Inferior parietal cortex (tissue), 1 donor: ENCODE data around the gene PRMT3.
A peak's percentile ranks its signal among the peaks of the same experiment; 100 is the strongest.
"Not testable (repeated sequence)": the region's sequence is repeated elsewhere in the genome, so short reads cannot be mapped to it uniquely, and the experiment has no call there.

Experiments used
- DNase-seq: peaks from one replicate; pipeline ENCODE4 v3.0.0-alpha.2; 2016; ENCODE audit errors: extremely low spot score

PRMT3 gene

DNA sequence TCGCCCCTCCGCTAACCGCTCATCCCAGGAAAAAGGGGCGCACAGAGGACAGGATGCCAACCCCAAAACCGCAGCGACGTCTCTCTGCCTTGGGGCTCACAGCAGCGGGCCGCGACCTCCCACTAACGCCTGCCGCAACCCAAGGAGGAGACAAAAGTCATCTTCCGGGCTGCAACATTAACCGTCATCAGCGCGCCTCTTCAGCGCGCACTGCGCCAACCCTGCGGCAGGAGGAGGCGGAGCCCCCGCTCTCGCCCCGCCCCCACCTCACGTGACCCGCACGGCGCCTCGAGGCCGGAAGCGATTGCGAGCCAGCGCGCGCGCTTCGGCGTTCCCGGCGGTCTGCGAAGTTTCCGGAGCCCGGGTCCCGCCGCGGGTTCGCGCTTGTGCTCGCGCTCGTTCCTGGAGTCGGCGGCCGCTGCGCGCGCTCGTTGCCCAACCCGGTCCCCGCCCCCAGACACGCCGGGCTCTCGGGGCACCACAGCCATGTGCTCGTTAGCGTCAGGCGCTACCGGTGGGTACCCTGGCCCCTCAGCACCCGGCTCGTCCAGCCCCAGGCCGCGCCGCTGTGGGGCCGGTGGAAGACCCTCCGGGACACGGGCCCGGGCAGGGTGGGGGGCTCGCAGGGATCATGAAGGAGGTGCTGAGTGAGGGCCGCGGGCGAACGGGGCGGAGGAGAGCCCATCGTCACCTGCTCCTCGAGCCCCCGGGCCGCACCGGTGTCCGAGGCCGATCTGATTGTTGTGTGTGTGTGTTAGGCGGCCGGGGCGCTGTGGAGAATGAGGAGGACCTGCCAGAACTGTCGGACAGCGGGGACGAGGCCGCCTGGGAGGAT lies at the start of gene PRMT3:
TSS of gene PRMT3 (plus strand) at position 456 of the 835 bp plus-strand sequence. CDS start at position 487, 31 bp downstream.
- peak; percentile 86 for DNase-seq

DNA sequence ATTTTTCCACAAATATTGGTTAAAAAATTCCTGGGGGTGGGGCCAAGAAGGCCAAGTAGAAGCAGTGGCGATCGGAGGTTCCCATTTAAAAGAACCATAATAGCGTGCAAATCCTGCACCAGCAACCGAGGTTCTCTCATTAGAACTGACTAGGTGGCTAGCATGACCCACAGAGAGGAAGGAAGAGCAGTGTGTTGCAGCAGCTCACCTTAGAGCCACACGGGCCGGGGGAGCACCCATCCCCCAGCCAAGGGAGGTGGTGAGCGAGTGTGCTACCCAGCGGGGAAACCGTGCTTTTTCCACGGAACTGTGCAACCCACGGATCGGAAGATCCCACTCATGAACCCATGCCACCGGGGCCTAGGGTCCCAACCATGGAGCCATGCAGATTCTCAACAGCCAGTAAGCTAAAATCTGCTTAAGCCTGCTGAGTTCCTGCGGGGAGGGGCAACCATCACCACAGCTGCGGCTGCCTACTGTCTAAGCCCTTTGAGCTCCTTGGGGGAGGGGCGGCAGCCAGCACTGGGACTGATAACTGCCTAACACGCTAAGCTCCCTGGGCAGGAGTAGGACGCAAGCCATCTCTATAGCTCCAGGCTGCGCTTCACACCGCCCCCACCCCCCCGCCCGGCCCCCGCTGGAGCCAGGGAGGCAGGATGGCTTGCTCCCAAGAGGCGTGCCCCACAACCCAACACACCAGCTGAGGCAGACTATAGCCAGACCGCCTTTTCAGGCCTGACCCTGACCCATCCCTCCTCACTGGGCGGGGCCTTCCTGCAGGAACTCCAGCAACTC lies 45.0 kb upstream of the PRMT3 start:
- DNase-seq = no peak

DNA sequence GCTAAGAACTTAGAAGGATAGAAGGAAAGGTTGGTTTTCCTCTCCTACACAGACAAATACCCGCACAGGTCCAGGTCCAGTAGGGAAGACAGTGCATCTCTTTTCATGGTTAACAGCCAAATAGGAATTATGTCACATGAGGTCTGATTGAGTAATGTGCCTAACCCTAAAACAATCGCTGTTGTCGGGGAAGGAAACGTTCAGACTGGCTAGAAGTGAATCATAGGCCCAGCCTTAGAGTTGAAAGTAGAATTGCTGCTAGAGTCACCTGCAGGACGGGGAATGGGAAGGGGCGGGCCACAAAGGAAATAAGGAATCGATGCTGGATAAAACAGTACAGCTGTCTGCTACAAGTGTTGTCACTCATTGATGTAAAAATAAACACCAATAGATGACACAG lies 36.4 kb upstream of the PRMT3 start:
- no peak for DNase-seq

DNA sequence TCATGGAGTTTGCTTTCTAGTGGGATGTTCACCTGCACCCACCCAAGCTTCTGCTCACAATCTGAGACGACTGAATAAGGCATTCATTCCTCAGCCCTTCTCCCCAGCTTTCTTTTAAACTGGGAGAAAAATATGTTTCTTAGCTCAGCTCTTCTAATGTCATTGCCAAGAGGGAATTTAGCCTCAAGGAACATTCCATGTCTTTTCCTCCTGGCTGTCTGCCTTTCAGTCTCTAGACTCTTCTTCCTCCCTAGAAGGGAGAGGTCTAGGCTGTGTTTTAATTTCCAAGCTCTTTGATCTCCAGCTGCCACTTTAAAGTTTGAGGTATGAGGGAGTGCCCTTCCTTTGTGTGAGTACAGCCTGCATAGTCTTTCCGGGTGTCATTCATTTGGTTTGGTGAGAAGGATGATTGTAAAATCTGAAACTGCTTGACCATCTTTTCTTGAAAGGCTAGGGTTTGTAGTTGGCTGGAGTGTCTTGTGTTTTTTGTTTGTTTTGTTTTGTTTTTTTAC lies 35.7 kb upstream of the PRMT3 start:
- DNase-seq = no peak

DNA sequence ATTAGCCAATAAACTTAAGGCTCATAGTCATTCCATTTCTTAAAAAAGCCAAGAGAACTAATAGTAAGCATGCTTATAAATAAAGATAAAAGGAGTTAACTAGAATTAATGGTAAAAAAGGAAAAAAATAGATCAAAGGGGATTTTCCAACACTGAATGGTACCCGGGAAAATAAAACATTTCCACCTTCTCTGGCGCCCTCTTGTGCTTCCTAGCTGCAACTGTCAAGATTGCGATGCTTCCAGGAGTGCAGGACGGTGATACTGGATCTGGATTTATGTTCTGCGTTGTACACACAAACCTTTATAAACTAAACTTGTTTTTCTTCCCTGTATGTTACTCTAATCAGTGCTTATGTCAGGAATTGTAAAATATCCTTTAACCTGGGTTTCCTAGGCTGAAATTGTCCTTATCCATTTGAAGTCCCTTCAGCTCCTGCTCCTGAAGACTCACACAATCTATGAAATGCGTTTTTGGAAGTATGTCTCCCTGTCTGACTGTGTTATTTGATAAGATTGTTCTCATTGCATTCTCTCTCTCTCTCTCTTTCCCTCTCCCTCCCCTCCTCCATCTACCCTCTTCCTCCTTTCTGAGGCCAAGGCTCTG lies 33.6 kb upstream of the PRMT3 start:
- peak; percentile 76 for DNase-seq

DNA sequence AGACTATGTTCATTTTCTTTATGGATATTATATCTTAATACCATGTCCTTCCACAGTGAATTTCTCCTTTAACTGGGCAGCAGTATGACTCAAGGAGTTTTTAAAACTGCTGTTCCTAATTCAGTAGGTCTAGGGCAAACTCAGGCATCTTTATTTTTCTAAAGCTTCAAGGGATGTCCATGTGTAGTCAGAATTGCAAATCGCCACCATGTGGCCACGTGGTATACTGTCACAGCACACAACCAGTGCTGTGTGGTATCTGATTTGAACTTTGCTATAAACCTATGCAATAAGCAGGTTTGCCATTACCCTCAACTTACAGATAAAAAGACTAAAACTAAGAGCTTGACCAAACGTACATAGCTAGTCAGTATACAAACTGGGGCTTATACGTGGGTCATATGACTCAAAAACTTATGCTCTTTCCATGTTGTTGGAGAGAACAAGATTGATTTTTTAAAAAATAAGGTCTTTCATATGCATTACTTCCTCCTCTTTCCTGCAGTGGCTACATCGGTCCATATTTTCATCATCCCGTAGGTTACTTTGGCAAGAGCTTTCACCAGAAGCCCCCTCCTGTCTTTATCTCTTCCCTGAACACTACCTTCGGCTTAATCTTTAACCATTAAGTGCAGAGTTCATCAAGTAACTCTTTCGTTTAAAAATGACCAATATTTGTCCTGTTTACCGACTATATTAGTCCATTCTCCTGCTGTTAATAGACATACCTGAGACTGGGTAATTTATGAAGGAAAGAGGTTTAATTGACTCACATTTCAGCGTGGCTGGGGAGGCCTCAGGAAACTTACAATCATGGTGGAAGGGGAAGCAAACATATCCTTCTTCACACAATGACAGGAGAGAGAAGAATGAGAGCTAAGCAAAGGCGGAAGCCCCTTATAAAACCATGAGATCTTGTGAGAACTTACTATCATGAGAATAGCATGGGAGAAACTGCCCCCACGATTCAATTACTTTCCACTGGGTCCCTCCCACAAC lies 32.0 kb upstream of the PRMT3 start:
- DNase-seq = peak; percentile 60

DNA sequence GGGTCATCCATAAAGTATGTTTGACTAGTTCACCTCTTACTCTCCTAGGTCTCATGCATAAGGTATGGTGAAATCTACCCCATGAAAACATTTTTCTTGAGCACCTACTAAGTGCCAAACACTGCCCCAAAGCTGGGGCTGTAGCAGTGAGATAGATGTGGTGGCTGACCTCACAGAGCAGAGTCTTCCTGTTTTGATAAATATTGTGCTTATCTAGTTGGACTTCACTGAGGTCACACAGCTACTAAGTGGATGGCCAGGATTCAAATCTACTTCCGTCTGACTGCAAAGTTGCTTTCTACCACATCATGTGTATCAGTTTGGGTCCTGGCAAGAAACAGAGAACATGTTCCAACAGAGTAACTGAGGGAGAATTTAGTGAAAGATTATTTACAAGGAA lies 30.4 kb upstream of the PRMT3 start:
- DNase-seq = no peak

DNA sequence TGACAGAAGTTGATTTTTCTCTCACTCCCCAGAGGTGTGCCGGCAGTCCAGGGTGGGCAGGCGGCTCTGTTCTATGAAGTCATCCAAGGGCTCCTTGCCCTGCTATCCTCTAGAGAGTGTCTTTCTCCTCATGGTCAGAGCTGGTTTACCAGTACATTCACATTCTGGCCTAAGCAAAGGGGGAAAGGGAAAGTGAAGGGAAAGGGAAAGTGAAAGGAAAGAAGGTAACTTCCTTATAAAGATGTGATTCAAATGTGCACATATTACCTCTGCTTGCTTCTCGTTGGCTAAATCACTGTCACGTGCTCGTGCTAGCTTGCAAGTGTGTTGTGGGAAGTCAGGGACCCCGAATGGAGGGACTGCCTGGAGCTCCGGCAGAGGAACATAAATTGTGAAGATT lies 26.9 kb upstream of the PRMT3 start:
- no peak for DNase-seq

DNA sequence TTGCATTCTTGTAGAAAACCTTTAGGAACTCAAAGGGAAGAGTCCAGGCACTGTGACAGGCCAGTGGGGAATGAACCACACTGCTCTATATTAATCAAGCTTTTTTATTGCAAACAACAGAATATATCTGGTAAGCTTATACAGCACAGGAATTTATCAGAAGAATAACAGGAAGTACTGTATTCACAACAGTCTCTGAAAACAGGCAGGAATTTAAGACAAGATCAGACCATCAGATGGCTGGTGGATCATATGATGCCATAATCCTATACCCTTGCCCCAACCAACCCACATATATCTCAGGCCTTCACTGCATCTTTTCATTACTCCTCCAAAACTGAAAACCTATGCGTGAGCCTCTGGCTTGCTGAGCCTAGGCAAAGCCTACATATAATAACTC lies 25.0 kb upstream of the PRMT3 start:
- no peak for DNase-seq

DNA sequence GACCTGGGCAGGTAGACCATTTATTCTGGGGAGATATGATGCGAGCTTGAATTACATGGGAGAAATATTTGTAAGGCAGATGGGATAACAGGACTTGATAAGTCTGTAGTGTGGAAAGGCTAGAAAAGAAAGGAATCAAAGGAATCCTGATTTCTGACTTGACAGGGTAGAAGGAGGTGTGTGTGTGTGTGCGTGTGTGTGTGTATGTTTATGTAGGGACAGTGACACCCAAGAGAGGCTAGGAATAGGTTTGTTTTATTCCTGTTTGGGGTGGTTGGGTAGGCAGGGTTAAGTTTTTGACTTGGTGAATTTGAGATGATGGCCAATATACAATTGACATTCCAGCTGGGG lies 24.4 kb upstream of the PRMT3 start:
- DNase-seq = no peak

DNA sequence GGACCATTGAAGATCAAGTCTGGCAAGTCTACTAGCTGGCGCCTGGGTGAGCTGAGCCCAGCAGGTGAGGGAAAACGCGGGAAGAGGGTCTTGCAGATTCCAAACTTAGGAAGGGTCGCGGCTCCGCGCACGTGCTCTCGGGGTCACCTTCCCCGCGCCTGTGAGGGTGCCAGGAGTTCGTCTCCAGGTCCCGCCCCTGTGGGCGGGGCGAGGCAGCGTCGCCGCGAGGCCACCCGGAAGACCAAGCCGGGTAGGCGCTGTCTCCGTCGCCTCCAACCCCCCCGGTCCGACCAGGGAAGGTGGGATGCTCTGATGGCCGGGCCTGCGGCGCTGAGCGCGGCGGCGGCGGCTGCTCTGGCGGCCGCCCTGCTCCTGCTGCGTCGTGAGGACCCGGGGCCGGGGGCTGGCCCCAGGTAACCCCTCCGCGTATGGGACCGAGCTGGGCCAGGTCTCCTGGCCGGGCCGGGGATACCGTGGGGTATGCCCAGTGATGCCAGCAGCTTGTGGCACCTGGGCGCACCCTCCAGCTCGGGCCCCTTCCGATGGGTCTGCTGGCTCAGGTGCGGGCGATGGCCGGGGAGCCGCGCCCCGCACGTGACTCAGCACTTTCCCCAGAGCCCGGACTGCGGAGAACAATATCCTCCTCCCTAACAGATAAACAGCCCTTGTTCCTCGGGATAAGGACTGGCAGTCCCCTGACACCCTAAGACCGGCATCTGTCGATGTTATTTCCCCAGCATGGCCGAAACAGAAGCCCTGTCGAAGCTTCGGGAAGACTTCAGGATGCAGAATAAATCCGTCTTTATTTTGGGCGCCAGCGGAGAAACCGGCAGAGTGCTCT lies 23.8 kb upstream of the PRMT3 start, which contains the start of gene HTATIP2:
TSS of gene HTATIP2 (plus strand) at position 215 of the 841 bp plus-strand sequence. CDS start at position 739, 524 bp downstream.
- peak; percentile 70 for DNase-seq

DNA sequence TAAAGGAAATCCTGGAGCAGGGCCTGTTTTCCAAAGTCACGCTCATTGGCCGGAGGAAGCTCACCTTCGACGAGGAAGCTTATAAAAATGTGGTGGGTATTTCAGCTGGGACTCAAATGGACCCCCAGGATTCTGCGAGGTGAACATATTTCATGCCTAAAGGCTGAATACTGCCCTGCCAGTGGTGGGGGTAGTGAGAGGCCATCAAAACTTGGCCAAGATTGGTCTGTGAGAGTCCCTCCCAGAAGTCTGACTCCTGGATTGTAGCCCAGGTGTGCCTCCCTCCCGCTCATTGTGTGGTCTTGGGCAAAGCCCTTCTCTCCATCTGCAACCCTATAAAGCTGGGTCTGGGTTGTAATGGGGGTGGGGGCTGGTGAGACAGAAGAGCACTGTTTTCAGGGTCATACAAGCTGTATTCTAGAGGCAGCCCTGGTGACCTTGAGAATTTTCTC lies 23.1 kb upstream of the PRMT3 start:
- no peak for DNase-seq

DNA sequence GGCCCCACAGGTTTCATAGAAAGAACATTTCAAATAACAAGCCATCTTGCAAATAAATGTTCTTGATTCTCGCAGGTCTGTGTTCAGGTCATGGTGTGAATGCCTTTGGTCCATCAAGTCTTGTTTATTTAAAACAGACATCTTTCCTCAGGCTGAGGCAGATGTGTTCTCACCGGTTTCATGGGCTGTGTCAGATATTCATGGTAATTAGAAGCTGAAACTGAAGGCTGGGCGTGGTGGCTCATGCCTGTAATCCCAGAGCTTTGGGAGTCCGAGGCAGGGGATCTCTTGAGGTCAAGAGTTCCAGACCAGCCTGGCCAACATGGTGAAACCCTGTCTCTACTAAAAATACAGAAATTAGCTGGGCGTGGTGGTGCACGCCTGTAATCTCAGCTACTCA lies 22.1 kb upstream of the PRMT3 start:
- DNase-seq = not testable (repeated sequence)

DNA sequence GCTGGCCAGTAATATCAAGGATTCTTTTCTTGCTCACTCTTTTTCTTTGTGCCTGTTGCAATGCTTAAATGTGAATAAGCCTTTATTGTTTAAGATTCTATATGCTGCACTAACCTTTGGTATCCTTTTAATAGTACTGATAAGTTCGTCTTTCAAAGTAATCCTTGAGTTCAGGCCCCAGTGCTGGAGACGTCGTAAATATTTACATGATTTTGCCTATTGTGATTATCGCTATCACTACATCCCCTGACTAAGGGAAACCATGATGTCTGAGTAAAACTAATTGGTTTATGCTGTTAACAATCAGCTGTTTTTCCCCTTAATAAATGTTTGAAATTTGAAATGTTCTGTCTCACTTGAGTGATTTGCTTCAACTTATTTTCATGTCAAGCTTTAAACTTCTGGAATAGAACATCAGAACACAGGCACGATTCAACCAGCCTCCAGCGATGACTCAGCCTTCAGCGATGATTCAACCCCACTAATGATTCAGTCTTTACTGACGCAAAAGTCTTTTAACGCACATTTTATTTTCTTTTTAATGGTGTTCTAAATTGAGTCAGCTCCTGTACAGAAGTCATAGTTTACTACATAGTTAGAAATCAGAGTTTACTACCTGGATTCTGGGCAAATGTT lies 20.1 kb upstream of the PRMT3 start:
- DNase-seq = peak; percentile 82

DNA sequence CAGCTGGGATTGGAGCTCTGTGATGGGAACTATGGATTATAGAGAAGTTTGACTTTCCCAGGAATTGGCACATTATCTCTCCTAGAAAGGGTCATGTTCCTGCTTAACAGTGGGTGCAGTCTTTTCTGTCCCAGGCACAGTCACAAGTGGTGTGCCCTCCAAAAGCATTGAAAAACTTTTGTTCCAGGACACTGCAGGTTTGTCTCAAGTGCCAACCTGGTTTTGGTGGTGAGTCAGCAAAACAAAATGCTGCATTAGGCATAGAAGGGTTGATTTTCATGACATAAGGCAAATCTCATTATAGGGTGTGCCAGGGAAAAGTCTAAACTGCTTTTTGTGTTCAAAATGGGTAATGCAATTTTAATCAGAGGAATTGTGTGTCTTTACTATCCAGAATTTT lies 19.1 kb upstream of the PRMT3 start:
- DNase-seq = peak; percentile 34

DNA sequence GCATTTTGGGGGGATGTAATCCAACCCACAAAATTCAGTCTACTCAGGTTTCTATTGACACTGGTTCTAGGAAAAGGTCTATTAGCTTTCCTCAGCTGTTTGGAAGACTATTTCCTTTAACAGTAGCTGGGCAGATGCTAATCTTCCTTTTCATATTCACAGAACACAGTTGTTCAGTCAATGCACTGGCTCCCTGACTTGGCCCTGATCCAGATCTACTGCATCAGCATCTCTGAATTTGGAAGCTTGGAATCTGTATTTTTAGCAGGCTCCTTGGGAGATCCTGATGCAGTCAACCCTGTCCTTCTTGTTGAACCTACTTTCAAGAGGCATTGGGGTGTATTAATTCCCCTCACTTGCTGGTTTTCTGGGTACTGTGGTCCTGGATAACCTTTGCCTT lies 17.7 kb upstream of the PRMT3 start:
- no peak for DNase-seq

DNA sequence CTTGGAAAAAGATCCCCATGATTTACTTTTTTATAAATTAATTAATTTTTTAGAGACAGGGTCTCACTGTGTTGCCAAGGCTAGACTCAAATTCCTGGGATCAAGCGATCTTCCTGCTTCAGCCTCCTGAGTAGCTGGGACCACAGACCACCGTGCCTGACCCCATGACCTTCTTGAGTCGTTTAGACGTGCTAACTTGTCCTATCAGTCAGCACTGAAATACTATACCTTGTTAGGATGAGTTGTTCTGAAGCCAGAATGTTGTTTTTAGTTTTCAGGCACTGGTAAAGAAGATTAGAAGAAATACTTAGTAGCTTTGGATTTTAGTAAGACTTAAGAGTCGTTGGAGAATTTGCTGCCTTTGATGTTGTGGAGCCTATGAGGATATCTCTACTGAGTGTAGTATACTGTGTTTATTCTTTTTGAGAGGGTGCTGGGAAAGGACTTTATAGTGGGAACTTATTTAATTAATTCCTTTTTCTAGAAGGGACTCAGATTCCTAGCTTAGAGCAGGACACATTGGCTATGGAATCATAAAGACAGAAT lies 15.4 kb upstream of the PRMT3 start:
- no peak for DNase-seq

DNA sequence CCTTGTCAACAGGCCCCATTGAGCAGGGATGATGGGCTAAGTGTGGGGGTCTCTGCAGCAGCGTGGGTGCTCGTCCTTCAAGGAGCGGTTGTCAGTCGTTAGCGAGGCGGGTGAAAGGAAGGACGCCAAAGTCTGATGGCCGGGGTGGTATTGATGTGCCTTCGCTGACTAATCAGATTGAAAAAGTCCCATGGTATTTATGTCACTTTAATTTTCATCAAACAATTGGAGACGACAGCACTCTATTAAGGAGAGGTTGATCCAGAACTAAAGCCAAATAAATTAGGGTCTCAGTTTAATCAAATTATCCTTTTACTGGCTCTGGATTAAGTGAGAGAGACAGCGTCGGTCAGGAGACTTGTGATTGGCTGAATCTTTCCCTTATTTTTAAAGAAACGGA lies 14.4 kb upstream of the PRMT3 start:
- no peak for DNase-seq

DNA sequence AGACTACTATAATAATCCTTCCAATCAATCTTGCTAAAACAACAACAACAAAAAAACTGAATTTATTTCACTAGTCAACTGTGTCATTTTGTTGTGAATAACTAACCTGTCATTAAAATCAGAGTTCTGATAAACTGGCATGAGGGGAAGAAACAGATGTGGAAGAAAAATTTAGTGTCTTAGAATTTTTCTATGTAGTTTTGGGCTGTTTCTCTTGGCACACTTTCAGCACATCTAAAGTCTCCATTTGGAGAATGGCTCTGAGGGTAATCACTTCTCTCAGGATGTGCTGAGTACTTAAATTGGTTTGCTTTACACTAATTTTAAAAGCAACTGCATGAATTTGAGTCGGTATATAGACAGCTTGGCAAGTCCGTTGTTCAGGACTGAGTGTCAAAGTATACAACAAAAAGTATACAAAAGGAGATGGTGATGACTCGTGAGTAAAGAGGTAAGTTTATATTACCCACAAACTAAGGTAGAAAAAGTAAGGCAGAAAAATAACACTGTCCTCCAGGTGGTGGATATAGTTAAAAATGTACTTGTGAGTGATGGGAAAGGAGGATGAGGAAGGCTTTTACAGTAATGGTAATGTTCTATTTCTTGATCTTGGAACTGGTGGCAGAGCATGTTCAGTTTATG lies 13.8 kb upstream of the PRMT3 start:
- no peak for DNase-seq
